Stimulated activated CD8-positive, alpha-beta memory T cell treated with anti-CD3 and anti-CD28 coated beads, Interleukin-2, amount 100 ng/mL, for 48 hours (primary cell): Measurements from ENCODE around the gene LIN28B.
"Not testable (repeated sequence)": the region's sequence is repeated elsewhere in the genome, so short reads cannot be mapped to it uniquely, and the experiment has no call there.

Source experiments
- DNase-seq, 2 donors: peaks; one replicate each; pipeline ENCODE4 v3.0.0-alpha.2; 2020; ENCODE audit warnings: low read depth in 2 of 2

The LIN28B gene, protein sequence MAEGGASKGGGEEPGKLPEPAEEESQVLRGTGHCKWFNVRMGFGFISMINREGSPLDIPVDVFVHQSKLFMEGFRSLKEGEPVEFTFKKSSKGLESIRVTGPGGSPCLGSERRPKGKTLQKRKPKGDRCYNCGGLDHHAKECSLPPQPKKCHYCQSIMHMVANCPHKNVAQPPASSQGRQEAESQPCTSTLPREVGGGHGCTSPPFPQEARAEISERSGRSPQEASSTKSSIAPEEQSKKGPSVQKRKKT

DNA sequence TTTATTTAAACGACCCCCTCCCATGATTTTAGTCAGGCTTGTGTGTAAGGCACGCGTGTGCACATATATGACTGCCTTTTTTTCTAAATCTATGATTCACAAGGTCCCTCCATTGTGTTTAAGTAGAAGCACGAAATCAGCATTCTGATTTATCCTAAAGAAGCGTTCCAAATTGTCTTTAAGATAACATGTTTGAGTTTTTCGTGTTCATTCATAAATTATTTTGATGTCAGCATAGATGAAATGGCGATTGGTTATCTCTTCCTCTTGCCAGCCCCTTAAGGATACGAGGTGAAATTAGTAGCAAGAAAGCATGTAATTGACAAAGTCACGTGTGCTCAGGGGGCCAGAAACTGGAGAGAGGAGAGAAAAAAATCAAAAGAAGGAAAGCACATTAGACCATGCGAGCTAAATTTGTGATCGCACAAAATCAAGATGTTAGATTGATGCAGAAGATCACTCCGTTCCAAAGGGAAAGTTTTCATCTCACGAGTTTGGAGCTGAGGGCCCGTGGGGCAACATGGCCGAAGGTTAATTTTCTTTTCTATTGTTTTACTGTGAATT lies at the start of gene LIN28B:
TSS of gene LIN28B (plus strand) at position 377 of the 564 bp plus-strand sequence. CDS start at position 521, 144 bp downstream.
- DNase-seq: no peak

DNA sequence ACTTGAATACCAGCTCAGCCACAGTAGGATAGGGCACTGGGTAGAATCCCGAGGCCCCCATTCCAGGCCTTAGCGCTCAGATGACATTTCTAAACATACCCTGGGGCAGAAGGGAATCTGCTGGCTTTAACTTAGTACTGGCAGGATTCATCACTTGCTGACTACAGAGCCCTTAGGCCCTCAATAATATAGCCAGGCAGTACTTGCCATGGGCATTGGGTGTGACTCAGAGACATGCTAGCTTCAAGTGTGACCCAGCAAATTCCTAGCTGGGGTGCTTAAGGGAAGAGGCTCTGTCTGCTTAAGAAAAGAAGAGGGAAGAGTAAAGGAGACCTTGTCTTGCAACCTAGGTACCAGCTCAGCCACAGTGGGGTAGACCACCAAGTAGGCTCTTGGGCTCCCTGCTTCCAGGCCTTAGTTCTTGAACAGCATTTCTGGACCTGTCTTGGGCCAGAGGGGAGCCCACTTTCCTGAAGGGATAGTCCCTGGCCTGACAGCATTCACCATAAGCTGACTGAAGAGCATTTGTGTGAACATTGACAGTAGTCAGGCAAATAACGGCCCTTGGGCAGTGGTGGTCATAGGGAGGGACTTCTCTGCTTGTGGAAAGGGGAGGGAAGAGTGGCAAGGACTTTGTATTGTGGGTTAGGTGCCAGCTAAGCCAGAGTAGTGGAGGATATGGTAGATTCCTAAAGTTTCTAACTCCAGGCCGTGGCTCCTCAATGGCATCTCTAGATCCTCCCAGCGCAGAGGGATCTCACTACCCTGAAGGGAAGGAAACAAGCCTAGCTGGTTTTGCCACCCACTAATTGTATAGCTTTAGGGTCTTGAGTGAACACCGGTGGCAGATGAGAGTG lies 48.6 kb upstream of the LIN28B start:
- no peak for DNase-seq

DNA sequence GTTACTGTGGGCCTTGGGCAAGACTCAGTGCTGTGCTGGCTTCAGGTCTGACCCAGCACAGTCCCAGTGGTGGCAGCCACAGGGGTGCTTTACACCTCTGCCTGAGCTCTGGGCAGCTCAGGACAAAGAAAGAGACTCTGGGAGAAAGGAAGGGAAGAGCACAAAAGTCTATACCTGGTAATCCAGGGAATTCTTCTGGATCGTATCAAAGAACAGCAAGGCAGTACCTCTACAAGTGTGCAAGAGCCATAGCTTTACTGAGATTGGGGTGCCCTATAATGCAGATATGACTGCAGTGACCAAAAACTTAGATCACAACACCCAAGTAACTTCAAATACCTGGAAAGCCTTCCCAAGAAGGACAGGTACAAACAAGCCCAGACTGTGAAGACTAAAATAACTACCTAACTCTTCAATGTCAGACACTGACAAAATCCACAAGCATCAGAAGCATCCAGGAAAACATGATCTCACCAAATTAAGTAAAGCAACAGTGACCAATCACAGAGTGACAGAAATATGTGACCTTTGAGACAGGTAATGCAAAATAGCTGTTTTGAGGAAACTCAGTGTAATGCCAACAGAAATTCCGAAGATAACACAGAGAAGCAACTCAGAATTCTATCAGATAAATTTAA lies 47.9 kb upstream of the LIN28B start:
- DNase-seq: no peak

DNA sequence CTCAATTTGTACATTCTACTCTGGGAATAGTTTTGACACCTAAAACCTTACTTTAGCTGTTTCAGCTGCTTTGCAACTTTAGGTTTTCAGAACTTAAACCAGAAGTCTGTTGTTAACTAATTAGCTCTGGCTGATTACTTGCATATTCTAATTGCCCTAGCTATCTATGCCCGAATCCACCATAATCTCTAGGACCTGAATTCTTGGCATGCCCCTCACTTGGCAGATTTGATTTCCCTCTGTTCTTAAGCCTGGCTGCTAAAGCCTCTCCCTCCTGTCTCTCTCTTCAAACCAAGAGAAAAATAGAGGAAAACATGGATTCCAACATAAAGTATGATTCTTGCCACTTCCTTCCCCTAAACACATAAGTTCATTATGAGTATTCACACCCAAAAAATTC lies 35.0 kb upstream of the LIN28B start:
- no peak for DNase-seq

DNA sequence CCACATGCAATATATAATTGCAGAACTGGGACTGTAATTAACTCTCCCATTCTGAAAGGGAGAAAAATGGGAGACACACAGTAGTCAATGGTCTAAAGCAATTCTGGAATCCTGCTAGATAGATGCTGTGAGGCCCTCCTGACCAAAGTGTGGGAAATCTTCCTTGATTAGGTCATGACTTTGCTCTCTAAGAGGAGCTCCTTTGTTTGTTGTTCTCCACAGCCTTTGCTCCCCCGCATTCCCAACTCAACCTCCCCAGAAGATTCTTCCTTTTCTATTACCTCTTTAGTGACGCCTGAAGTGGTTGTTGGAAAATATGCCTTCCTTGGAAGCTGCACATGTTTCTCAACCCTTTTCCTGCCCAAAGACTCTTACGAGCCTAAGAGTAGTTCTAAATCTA lies 28.8 kb upstream of the LIN28B start:
- no peak for DNase-seq

DNA sequence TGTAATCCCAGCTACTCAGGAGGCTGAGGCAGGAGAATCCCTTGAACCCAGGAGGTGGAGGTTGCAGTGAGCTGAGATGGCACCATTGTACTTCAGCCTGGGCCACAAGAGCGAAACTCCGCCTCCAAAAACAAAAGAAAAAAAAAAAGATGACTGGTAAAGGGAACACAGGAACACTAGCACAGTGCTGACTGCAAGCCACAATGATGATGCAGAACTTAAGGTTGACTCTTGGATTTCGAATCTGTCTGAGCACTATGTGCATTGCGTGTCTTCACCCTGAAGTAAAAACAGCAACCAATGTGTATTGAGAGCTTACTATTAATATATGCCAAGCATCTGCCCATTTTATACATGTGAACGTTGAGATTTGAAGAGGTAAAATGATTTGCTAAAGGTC lies 27.6 kb upstream of the LIN28B start:
- no peak for DNase-seq

DNA sequence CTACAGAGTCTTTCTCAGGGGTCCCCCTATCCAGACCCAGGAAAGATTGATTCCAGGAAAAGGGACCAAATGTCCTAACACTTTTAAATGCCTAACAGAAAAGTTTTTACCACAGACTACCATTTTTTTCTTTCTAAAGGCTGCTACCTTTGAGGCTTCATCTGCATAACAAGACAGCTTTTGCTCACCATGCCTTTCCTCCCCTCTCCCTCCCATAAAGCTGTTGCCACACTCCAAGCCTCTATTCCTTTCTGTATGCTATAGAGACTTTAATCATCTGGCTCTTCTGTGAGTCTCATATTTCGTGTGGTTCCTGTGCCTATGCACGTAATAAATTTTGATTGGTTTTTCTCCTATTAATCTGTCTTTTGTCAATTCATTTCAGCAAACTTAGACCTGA lies 26.0 kb upstream of the LIN28B start:
- DNase-seq: no peak

DNA sequence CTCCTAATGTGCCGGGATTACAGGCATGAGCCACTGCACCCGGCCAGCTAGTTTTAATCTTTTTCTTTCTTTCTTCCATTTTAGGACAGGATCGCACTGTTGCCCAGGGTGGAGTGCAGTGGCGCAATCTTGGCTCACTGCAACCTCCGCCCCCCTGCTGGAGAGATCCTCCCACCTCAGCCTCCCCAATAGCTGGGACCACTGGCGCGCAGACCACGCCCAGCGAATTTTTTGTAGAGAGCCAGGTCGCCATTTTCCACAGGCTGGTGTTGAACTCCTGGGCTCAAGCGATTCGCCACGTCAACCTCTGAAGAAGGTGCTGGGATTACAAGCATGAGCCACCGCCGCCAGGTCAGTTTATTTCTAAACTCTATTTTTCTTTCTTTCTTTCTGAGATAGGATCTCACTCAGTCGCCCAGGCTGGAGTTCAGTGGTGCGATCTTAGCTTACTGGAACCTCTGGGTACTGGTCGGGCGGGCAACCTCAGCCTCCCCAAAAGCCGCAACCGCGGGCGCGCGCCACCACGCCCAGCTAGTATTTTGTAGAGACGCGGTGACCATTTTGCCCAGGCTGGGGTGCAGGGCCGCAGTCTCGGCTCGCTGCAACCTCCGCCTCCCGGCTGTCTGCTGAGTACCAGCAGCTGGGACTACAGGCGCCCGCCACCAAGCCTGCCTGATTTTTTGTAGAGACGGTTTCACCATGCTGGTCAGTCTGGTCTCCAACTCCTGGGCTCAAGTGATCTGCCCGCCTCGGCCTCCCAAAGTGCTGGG lies 20.0 kb upstream of the LIN28B start:
- DNase-seq: no peak

DNA sequence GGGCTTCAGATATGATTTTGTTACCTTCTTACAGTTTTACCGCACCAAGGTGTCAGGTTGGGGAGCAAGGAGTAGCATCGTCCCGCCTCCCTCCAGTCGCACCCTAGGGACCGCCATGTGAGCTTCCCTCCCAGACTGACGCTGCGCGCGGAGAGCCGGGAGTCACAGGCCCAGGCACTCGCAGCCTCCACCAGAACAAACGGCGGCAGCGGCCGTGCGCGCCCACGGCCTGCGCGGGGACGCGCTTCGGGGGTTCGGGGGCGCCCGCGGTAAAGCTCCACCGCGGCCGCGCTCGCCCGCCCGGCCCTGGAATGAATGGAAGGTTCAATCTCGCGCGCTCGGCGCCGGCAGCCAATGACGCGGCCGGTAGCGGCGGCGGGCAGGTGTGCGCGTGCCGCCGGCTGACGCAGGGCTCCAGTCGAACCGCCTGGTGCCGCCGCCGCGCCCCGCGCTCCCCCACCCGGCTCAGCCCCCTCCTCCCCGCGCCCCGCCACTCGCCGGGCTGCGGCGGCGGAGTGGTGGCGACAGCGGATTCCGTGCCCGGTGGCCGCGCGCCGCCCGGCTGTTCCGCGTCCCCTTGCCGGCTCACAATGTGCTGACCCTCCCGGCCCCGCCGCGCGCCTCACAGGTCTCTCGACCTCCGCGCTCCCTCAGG lies 16.5 kb upstream of the LIN28B start:
- DNase-seq: no peak

DNA sequence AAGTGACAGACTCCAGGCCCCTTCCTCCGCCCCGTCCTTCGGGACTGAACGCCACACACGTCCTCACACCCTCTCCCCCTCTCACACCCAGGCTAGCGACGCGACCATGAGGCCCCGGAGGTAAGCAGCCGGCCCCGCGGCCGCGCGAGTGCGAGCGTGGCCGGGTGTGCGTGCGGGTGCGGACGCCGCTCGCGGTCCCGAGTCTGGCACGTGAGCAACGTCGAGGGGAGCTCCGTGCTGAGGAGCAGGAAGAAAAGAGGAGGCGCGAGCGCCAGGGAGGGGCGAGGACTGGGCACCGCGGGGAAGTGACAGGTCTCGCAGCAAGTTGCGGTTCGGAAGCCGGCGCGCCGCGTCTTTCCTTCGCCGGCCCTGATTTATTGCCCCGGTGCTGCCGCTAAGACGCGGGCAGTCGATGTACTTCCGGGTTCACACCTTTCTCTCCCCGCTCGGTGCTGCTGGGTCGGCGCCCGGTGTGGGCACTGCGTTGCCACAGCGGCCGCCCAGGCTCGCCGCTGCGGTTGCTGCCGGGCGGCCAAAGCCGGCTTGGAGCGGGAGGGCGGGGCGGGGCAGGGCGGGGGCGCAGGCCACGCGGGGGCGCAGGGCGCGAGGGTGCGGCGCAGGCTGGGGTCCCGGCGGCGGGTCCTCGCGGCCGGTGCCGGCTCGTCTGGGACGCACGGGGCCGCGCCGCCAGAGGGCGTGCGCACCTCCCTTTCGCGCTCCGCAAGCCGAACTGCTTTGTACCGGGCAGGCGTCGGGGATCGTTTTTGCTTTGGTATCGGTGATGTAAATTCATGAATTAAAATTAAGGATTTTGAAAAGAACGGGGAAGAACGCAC lies 15.8 kb upstream of the LIN28B start:
- DNase-seq: peak in 1 of 2 donors; percentile 23

DNA sequence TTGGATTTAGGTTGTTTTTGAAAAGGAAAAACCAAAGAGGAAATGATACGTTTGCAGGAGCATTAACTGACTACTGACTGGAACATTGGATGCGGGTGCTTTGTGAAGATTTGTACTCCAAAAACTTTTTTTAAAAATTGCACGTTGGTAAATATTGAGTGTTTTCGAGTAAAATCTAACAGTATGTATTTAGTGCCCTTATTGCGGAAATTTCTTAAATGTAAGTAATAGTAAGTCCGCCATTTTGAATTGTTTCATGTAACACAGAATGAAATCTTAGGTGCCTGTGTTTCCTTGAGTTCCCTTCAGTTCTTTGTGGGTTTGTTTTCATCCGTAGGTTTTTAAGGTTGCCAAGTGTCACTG lies 15.2 kb upstream of the LIN28B start:
- DNase-seq: no peak

DNA sequence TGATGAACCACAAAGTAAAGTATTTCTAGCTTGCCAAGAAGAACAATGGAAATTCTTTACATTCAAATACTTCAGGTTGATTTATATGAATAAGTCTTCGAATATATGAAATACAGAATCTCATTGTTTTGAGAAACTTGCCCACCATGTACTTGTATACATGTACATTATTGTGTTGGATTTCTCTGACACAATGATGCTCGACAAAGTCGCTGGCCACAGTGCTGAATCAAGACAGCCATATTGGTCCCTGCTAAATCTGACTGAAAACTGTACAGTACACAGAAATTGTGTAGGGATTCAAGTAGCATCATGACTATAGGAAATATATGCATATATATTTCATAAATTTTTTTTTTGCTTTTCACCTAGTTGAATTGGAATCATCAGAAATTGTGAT lies 13.1 kb upstream of the LIN28B start:
- DNase-seq: no peak

DNA sequence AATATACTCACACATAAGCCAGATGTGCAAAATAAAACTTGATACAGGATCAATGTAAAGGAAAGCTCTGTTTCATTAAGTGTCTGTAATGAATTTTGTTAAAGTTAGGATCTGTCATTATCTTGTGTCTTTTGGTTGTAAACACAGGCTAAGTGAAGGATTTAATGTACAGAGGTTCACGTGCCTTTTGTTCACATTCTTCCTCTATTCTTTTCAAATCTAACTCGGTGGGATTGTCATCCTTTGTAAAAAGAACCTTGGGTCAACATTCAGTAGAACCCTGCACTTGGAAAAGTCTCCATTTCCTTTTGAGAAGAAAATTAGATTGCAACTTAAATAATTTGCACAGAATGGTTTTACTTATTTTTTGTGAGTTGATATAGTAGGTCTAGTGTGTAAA lies 7.7 kb upstream of the LIN28B start:
- DNase-seq: no peak

DNA sequence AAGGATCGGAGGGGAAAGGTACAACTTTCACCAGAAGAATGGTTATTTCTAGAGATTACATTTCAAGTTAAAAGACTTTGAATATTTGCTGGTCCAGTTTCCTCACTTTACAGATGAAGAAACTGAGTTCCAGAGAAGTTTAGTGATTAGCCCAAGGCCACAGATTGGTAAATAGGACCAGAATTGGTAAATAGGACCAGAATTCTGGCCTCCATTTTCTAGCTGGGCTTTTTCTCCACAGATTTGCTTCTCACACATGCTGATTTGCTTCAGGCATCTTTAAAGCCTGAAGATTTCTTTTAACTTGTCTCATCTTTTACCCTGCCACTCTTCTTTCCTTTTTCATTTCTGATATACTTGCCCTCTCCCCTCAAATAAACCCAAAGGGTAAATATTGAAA lies 5.2 kb upstream of the LIN28B start:
- DNase-seq: no peak

DNA sequence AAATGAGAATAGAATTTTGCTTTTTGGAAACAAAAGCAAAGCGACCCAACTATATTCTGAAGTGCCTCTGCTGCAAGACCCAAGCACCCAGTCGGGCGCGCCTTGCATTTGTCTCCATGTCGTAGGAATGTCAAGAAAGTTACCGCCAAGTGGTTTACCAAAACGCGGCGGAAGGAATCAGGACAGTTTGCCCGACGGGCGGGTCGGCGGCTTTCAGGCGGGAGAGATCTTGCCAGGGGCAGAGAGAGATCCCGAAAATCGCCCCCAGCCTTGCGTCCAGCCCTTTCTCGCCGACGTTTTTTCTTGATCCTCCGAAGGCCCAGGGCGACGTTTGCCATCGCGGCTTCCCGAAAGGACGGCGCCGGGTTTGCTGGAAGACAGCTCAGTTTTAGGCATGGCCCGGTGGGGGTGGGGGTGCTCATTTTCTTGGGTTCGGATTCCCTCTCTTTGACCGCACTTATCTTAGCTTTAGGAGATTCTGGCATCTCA lies 4.0 kb upstream of the LIN28B start:
- DNase-seq: no peak

DNA sequence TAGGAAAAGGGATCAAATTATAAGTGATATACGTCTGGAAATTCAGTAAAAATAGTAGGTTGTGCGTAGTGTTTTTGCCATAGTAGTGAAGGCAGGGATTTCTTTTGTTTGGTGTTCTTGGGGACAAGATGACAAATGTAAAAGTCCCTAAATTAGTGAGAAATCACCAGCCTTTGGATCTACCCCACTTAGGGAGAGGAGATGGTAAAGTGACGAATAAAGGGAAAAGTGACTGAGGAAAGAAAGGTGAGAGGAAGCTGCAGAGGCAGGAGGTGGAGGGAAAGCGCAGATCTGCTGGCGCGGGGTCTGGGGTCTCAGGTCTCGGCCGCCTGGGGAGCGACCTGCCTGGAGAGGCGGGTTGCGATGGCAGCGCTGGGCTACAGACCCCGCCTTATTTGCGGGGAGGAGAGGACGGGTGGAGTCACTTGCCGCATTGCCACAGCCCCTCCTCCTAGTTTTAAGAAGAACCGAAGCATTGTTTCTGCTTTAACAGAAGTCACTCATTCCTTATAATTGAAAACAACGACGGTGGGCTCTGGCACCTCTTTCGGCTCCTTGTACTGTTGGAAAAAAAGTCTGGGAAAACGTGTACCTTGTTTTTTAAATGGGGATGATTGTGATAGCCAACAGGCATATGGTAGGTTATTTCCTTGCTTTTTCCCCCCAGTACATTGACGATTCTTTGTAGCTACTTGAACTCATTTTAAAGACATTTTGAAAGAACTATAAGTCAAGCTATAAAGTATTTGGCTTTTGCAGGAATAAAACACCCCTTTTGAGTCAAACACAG lies 3.3 kb upstream of the LIN28B start:
- not testable (repeated sequence) for DNase-seq

DNA sequence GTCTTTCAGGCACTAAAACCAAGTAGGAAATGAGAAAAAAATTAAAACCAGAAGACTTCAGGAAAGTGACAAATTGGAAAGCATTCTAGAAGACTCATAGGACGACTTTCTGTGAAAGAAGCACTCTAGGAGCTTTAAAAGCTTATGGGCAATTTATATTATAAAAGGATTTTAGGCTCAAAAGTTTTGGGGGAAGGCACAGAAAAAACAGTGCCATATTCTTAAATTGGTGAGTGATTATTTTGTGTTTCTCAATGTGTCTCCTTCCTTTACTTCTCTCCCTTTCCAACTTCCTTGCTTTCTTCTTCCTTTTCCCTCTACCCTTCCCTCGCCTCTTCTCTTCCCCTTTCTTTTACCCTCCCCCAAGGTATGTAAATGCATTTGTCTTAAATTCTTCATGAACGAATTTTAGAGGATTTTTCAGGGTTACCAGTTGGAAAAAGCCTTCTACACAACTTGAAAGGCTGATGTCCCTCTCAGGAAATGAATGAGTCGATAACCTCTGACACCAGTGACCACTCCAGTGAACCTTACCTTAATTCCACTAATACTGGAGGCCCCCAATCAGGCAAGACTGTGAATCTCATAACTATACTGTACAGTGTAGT lies 2.6 kb upstream of the LIN28B start:
- no peak for DNase-seq

DNA sequence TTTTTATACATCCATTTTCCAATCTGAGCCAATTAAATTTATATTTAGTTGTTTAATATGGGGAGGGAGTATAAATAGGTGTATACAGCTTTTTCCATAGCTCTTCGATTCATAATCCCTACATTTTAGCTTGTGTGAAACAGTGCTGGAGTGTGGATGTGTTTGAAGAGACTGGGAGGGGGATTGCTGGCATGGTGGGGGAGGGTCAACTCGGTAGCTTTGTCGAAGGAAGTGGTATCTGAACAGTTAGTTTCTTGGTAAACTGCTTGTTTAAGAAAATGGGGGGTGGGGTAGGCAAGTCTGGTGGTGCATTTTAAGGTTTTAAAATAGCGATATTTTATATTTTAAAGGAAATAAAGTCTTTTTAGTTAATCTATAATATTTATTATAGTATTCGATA lies 1.4 kb upstream of the LIN28B start:
- DNase-seq: no peak
